Astrocyte of the spinal cord (primary cell): Measurements from ENCODE around the gene OR11A1.
"Not testable (repeated sequence)": the region's sequence is repeated elsewhere in the genome, so short reads cannot be mapped to it uniquely, and the experiment has no call there.

Experiments used
- DNase-seq: peaks from one replicate; pipeline ENCODE4 v3.0.0; 2011; ENCODE audit warnings: low read depth, low spot score
- H3K4me3 ChIP-seq: 2 replicates; pipeline ENCODE4 v1.5.1; 2011; ENCODE audit warnings: low read depth, mild to moderate bottlenecking, low read length, moderate library complexity
- CTCF ChIP-seq: IDR thresholded peaks from 2 replicates; pipeline ENCODE4 v1.5.1; 2012; ENCODE audit warnings: low read depth, mild to moderate bottlenecking, low read length, inconsistent platforms
- in situ Hi-C: cut with HindIII; loops from 2 replicates; pipeline ENCODE4 v1.10.0; 2017; ENCODE audit warnings: low sequenced_read_pairs

The OR11A1 gene

GRCh38 chr6:29447670-29448069, 9.2 kb downstream of the OR11A1 start:
- TF ChIP-seq CTCF: no peak
- in situ Hi-C loops: no loop called here
- peak; percentile 2 for DNase-seq
- H3K4me3 ChIP-seq: no peak overlapping the region

- H3K4me3 ChIP-seq, DNase-seq, in situ Hi-C loops: not testable (repeated sequence)
Observed at GRCh38 chr6:29444031-29444430, 12.8 kb downstream of the OR11A1 start.

- TF ChIP-seq CTCF: no peak
- in situ Hi-C loops: no loop called here
- no peak overlapping the region for H3K4me3 ChIP-seq
- DNase-seq: no peak
Observed at GRCh38 chr6:29442719-29443118, 14.2 kb downstream of the OR11A1 start.

GRCh38 chr6:29439006-29439405, 17.9 kb downstream of the OR11A1 start, which contains the start of gene OR10C1:
Gene OR10C1 (plus strand): TSS chr6:29439306. CDS start chr6:29440016, 710 bp downstream.
- DNase-seq: no peak
- H3K4me3 ChIP-seq: no peak within 1 kb of the TSS
- in situ Hi-C loops: no loop called here
- TF ChIP-seq CTCF: no peak

GRCh38 chr6:29436730-29437129, 20.1 kb downstream of the OR11A1 start:
- H3K4me3 ChIP-seq, in situ Hi-C loops, DNase-seq: not testable (repeated sequence)

- no peak for TF ChIP-seq CTCF
- no peak overlapping the region for H3K4me3 ChIP-seq
- in situ Hi-C loops: no loop called here
- no peak for DNase-seq
Observed at GRCh38 chr6:29426654-29427053, 30.2 kb downstream of the OR11A1 start.

GRCh38 chr6:29425075-29425474, 31.8 kb downstream of the OR11A1 start:
- in situ Hi-C loops: no loop called here
- H3K4me3 ChIP-seq: no peak overlapping the region
- no peak for DNase-seq
- no peak for TF ChIP-seq CTCF

GRCh38 chr6:29424575-29424974, 32.3 kb downstream of the OR11A1 start:
- H3K4me3 ChIP-seq: no peak overlapping the region
- in situ Hi-C loops: no loop called here
- TF ChIP-seq CTCF: no peak
- no peak for DNase-seq
